H9 (cell line): ENCODE data around the gene KCNJ15. TPM values are rescaled to one million over a fixed set of nuclear protein-coding genes. Genes with fewer than 3 reads are reported as not detected.
A peak's percentile ranks its signal among the peaks of the same experiment; 100 is the strongest.

Experiments used
- DNase-seq: peaks from one replicate; pipeline ENCODE4 v3.0.0-alpha.2; 2017
- H2AFZ ChIP-seq: one replicate; pipeline ENCODE4 v1.6.1; 2013; ENCODE audit warnings: mild to moderate bottlenecking, low read length, control low read depth, moderate library complexity
- H2AK5ac ChIP-seq: 2 replicates; pipeline ENCODE4 v1.6.1; 2013; ENCODE audit warnings: low read length, control low read depth, mixed read lengths; ENCODE audit not compliant: insufficient read length
- H2BK120ac ChIP-seq: one replicate; pipeline ENCODE4 v1.6.1; 2013; ENCODE audit warnings: low read depth, mild to moderate bottlenecking, low read length, control low read depth, inconsistent platforms; ENCODE audit not compliant: poor library complexity, severe bottlenecking
- H2BK12ac ChIP-seq: 2 replicates; pipeline ENCODE4 v1.6.1; 2013; ENCODE audit warnings: low read length, control low read depth, mixed read lengths, low read depth; ENCODE audit not compliant: insufficient read length
- H2BK15ac ChIP-seq: 2 replicates; pipeline ENCODE4 v1.6.1; 2013; ENCODE audit warnings: low read depth, low read length, control low read depth
- H2BK20ac ChIP-seq: one replicate; pipeline ENCODE4 v1.6.1; 2013; ENCODE audit warnings: low read depth, mild to moderate bottlenecking, low read length, control low read depth, inconsistent platforms; ENCODE audit not compliant: poor library complexity, severe bottlenecking
- H2BK5ac ChIP-seq: 2 replicates; pipeline ENCODE4 v1.6.1; 2013; ENCODE audit warnings: low read length, control low read depth, mixed read lengths; ENCODE audit not compliant: insufficient read length
- H3K14ac ChIP-seq: 2 replicates; pipeline ENCODE4 v1.6.1; 2013; ENCODE audit warnings: low read length, control low read depth; ENCODE audit not compliant: insufficient read depth
- H3K18ac ChIP-seq: 2 replicates; pipeline ENCODE4 v1.6.1; 2013; ENCODE audit warnings: low read depth, mild to moderate bottlenecking, mixed read lengths, low read length, control low read depth; ENCODE audit not compliant: insufficient read length
- H3K23ac ChIP-seq: 2 replicates; pipeline ENCODE4 v1.6.1; 2013; ENCODE audit warnings: low read length, control low read depth, mixed read lengths, low read depth; ENCODE audit not compliant: insufficient read length
- H3K23me2 ChIP-seq: 2 replicates; pipeline ENCODE4 v1.6.1; 2013; ENCODE audit warnings: low read depth, mild to moderate bottlenecking, mixed read lengths, low read length, control low read depth; ENCODE audit not compliant: insufficient read length, poor library complexity, severe bottlenecking
- H3K27ac ChIP-seq: 2 replicates; pipeline ENCODE4 v1.5.1; 2013; ENCODE audit warnings: low read length, control low read depth, mixed read lengths, low read depth; ENCODE audit not compliant: insufficient read length
- H3K27me3 ChIP-seq: 2 replicates; pipeline ENCODE4 v1.6.1; 2013; ENCODE audit warnings: low read length, control low read depth, inconsistent platforms; ENCODE audit not compliant: insufficient read depth
- H3K4ac ChIP-seq: 2 replicates; pipeline ENCODE4 v1.6.1; 2013; ENCODE audit warnings: low read depth, mild to moderate bottlenecking, control low read depth, inconsistent platforms, low read length, moderate library complexity
- H3K4me1 ChIP-seq: 2 replicates; pipeline ENCODE4 v1.6.1; 2013; ENCODE audit warnings: low read length, control low read depth, inconsistent platforms; ENCODE audit not compliant: insufficient read depth
- H3K4me2 ChIP-seq: 2 replicates; pipeline ENCODE4 v1.6.1; 2013; ENCODE audit warnings: low read length, control low read depth, mixed read lengths; ENCODE audit not compliant: insufficient read length, insufficient read depth
- H3K56ac ChIP-seq: 2 replicates; pipeline ENCODE4 v1.6.1; 2013; ENCODE audit warnings: low read depth, mild to moderate bottlenecking, mixed read lengths, low read length, control low read depth; ENCODE audit not compliant: insufficient read length
- H3K79me1 ChIP-seq: 2 replicates; pipeline ENCODE4 v1.6.1; 2013; ENCODE audit warnings: low read depth, mild to moderate bottlenecking, moderate library complexity, low read length, control low read depth, inconsistent platforms; ENCODE audit not compliant: insufficient read depth, poor library complexity, severe bottlenecking
- H3K79me2 ChIP-seq: 2 replicates; pipeline ENCODE4 v1.6.1; 2013; ENCODE audit warnings: low read length, control low read depth, inconsistent platforms; ENCODE audit not compliant: insufficient read depth
- H3K9ac ChIP-seq: 2 replicates; pipeline ENCODE4 v1.6.1; 2013; ENCODE audit warnings: low read length, control low read depth, mixed read lengths; ENCODE audit not compliant: insufficient read length; ENCODE audit errors: extremely low read depth
- H3K9me3 ChIP-seq: one replicate; pipeline ENCODE4 v1.6.1; 2013; ENCODE audit warnings: low read depth, low read length, inconsistent platforms; ENCODE audit not compliant: control insufficient read depth
- H3T11ph ChIP-seq: one replicate; pipeline ENCODE4 v1.6.1; 2013; ENCODE audit warnings: mild to moderate bottlenecking, low read length, control low read depth, inconsistent platforms
- H4K20me1 ChIP-seq: one replicate; pipeline ENCODE4 v1.6.1; 2013; ENCODE audit not compliant: control insufficient read depth, insufficient read length, insufficient read depth
- H4K5ac ChIP-seq: 2 replicates; pipeline ENCODE4 v1.6.1; 2013; ENCODE audit warnings: low read depth, mild to moderate bottlenecking, mixed read lengths, low read length, control low read depth; ENCODE audit not compliant: insufficient read length
- H4K8ac ChIP-seq: replicated peaks from 2 replicates; pipeline ENCODE4 v1.6.1; 2013; ENCODE audit warnings: low read length, control low read depth, mixed read lengths, low read depth; ENCODE audit not compliant: insufficient read length
- H4K91ac ChIP-seq: 2 replicates; pipeline ENCODE4 v1.6.1; 2013; ENCODE audit warnings: low read depth, mild to moderate bottlenecking, moderate library complexity, mixed read lengths, low read length, control low read depth; ENCODE audit not compliant: insufficient read length
- H3K27ac Mint-ChIP-seq, 3 experiments: 2 replicates in 2 of 3; 3 replicates in 1 of 3; pipeline ENCODE4 v1.8.0; 2020 to 2021; ENCODE audit warnings: mixed read lengths in 3 of 3, mild to moderate bottlenecking in 1 of 3, moderate library complexity in 1 of 3
- H3K27me3 Mint-ChIP-seq: 2 replicates; pipeline ENCODE4 v1.8.0; 2021; ENCODE audit warnings: low read depth, mild to moderate bottlenecking, moderate library complexity, mixed read lengths
- H3K36me3 Mint-ChIP-seq, 3 experiments: 2 replicates in 2 of 3; 3 replicates in 1 of 3; pipeline ENCODE4 v1.8.0; 2020 to 2021; ENCODE audit warnings: low read depth in 3 of 3, mixed read lengths in 3 of 3; ENCODE audit not compliant: insufficient read depth in 1 of 3
- H3K4me1 Mint-ChIP-seq, 2 experiments: 2 replicates each; pipeline ENCODE4 v1.8.0; 2020; ENCODE audit warnings: mixed read lengths in 2 of 2
- H3K4me3 Mint-ChIP-seq, 2 experiments: 2 replicates in 1 of 2; 3 replicates in 1 of 2; pipeline ENCODE4 v1.8.0; 2020 to 2021; ENCODE audit warnings: mild to moderate bottlenecking in 2 of 2, mixed read lengths in 2 of 2, moderate library complexity in 1 of 2
- H3K9me3 Mint-ChIP-seq, 2 experiments: 2 replicates in 1 of 2; 3 replicates in 1 of 2; pipeline ENCODE4 v1.8.0; 2020; ENCODE audit warnings: mild to moderate bottlenecking in 2 of 2, mixed read lengths in 2 of 2, moderate library complexity in 1 of 2
- WGBS: extraction: QIAGEN DNeasy Blood & Tissue Kit; methylation state at CpG from one replicate; pipeline ENCODE4 v1.1.7; 2013; ENCODE audit warnings: missing lambda C conversion rate, low lambda C conversion rate, mixed read lengths; ENCODE audit not compliant: insufficient read length; ENCODE audit errors: extremely low coverage; 5-methylcytosine and 5-hydroxymethylcytosine counted together
- total RNA-seq: library from RNA; stranded (reverse); gene quantifications from 2 replicates; pipeline ENCODE4 v1.2.1, GENCODE V29; 2021
- TF ChIP-seq, protein P1 (sequence below): fragments of 200-600 bp; sonication (generic); conservative IDR thresholded peaks from 3 replicates; pipeline ENCODE4 v1.8.0; 2021; ENCODE audit warnings: antibody characterized with exemption, mild to moderate bottlenecking

Gene KCNJ15
- total RNA-seq, 1 experiment from 2014 or later: not detected

DNA sequence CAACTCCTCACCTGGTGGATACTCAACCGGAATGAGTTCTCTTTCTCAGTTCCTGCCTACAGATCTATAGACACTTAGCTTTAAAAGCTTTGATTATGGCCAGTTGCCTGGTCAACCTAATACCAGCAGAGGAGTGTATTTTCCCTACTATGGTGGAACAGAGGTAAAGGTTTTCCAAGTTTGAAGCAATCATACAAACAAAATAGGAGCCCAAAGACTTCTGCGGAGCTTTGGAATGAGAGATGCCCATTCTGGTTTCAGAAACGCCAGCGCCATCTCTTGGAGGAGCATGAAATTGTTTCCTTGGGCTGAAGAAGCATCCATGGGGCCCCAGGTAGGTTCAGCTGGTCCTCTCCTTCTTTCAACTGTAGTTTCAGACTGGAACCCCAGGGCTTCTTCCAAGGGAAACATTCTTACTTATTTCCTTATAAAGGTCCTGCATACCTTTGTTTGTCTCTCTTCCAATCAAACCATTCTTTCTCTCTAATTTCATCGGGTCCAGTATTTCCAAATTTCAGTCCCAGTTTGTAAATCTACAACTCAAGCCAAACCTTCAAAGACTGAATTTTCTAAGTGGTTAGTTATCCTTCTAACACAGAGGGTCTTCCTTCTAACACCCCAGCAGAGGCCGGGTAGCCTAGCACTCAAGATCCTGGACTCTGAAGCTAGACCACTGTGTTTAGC, 95.9 kb downstream of the KCNJ15 start:
- no peak overlapping the region for H3K18ac ChIP-seq
- TF ChIP-seq, protein P1, sequence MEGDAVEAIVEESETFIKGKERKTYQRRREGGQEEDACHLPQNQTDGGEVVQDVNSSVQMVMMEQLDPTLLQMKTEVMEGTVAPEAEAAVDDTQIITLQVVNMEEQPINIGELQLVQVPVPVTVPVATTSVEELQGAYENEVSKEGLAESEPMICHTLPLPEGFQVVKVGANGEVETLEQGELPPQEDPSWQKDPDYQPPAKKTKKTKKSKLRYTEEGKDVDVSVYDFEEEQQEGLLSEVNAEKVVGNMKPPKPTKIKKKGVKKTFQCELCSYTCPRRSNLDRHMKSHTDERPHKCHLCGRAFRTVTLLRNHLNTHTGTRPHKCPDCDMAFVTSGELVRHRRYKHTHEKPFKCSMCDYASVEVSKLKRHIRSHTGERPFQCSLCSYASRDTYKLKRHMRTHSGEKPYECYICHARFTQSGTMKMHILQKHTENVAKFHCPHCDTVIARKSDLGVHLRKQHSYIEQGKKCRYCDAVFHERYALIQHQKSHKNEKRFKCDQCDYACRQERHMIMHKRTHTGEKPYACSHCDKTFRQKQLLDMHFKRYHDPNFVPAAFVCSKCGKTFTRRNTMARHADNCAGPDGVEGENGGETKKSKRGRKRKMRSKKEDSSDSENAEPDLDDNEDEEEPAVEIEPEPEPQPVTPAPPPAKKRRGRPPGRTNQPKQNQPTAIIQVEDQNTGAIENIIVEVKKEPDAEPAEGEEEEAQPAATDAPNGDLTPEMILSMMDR: peak; percentile 87
- no peak overlapping the region for H3K27ac ChIP-seq
- H3K56ac ChIP-seq: no peak overlapping the region
- Mint-ChIP-seq H3K9me3 (no peaks in the 10 kb centered on the region), H3K27ac (no peak overlapping the region), H3K4me3 (no peak overlapping the region), H3K36me3 (no peaks in the 10 kb centered on the region), H3K27me3 (peaks cover 36% of the 10 kb centered on the region), H3K4me1 (peaks cover 25 to 28% of the 10 kb centered on the region in 2 experiments)
- no peak overlapping the region for H2BK5ac ChIP-seq
- H3T11ph ChIP-seq: no peak overlapping the region
- no peak overlapping the region for H4K8ac ChIP-seq
- H3K9me3 ChIP-seq: no peaks in the 10 kb centered on the region
- WGBS: no CpG with 5 or more reads among the region's 6 CpGs
- no peak overlapping the region for H3K14ac ChIP-seq
- no peak overlapping the region for H3K4me2 ChIP-seq
- no peak overlapping the region for H2AK5ac ChIP-seq
- H3K23ac ChIP-seq: no peak overlapping the region
- H3K4me1 ChIP-seq: peaks cover 9% of the 10 kb centered on the region; the same call in 1 of the 2 replicates
- H2BK15ac ChIP-seq: no peak overlapping the region
- H4K5ac ChIP-seq: no peak overlapping the region
- H3K79me1 ChIP-seq: no peaks in the 10 kb centered on the region
- H2BK12ac ChIP-seq: no peak overlapping the region
- DNase-seq: peak; percentile 66
- H3K9ac ChIP-seq: no peak overlapping the region
- H2BK20ac ChIP-seq: no peak overlapping the region
- no peaks in the 10 kb centered on the region; the same call in 1 of the 2 replicates for H3K27me3 ChIP-seq
- H3K4ac ChIP-seq: no peak overlapping the region
- H4K91ac ChIP-seq: no peak overlapping the region
- no peaks in the 10 kb centered on the region for H3K23me2 ChIP-seq
- H4K20me1 ChIP-seq: no peaks in the 10 kb centered on the region
- H3K79me2 ChIP-seq: no peaks in the 10 kb centered on the region
- H2BK120ac ChIP-seq: no peak overlapping the region
- no peak overlapping the region for H2AFZ ChIP-seq
